B cell (primary cell): ENCODE results near the gene ADAP1.

Experiments used
- CTCF ChIP-seq: fragments of 200-600 bp; IDR thresholded peaks from one replicate; pipeline ENCODE4 v1.8.0; 2022; ENCODE audit warnings: antibody characterized with exemption, mild to moderate bottlenecking
- EZH2 ChIP-seq: IDR thresholded peaks from 2 replicates; pipeline ENCODE4 v1.6.1; 2012; ENCODE audit warnings: borderline replicate concordance, low read depth, mild to moderate bottlenecking, moderate library complexity, low read length; ENCODE audit not compliant: insufficient read depth, poor library complexity, severe bottlenecking

DNA sequence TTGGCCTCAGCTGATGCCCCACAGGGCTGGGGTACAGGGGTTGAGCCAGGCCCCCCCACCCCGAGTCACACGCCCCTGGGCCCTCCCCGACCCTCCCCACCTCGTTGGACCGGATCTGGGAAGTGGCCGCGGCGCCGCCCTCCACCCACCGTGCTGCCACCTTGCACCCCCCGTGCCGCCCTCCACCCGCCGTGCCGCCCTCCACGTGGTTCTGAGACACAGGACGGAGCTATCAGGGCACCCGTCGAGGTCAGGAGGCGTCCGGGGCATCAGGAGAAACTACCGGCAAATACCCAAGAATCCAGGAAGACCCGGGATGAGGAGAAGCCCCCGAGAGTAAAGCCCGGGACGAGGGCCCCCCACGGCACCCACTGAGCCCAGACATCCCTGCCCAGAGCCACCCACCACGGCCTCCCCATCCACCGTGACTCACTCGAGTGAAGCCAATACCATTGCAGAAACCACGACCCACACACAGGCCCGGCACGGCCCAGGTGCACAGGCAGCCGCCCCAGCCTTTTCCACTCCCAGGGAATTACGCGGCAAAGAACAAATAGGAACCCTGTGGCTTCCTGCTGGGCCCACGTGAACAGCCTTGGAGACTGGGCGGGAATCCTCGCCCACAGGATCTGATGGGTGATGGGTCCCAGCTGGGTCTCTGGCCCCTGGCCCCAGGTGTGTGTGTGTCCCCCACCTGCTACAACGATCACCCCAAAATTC, 34.0 kb downstream of the ADAP1 start:
- TF ChIP-seq EZH2 (no peak), CTCF (no peak)
